Neutrophil (primary cell): ENCODE results near the gene KRTAP2-1.

ENCODE experiments used
- H3K27ac ChIP-seq: fragments of 200-600 bp; sonication (generic); 2 replicates; pipeline ENCODE4 v1.5.1; 2016; ENCODE audit warnings: mild to moderate bottlenecking, moderate library complexity
- H3K27me3 ChIP-seq: fragments of 200-600 bp; sonication (generic); 2 replicates; pipeline ENCODE4 v1.6.0; 2016; ENCODE audit warnings: mild to moderate bottlenecking
- H3K36me3 ChIP-seq: fragments of 200-600 bp; sonication (generic); 2 replicates; pipeline ENCODE4 v1.5.1; 2017
- H3K4me1 ChIP-seq, 2 experiments: fragments of 200-600 bp in 1 of 2; sonication (generic) in 1 of 2; 1 replicate in 1 of 2; 2 replicates in 1 of 2; pipeline versions ENCODE4 v1.5.1 to v1.6.1; 2013 to 2016; ENCODE audit warnings: low read depth in 1 of 2, low read length in 1 of 2, mild to moderate bottlenecking in 1 of 2, moderate library complexity in 1 of 2; ENCODE audit not compliant: control insufficient read depth in 1 of 2, insufficient read depth in 1 of 2
- H3K4me3 ChIP-seq, 2 experiments: fragments of 200-600 bp in 1 of 2; sonication (generic) in 1 of 2; 1 replicate in 1 of 2; 2 replicates in 1 of 2; pipeline ENCODE4 v1.5.1; 2013 to 2016; ENCODE audit warnings: low read depth in 1 of 2, low read length in 1 of 2, mild to moderate bottlenecking in 1 of 2, moderate library complexity in 1 of 2
- H3K9me3 ChIP-seq: fragments of 200-600 bp; sonication (generic); 2 replicates; pipeline ENCODE4 v1.5.1; 2016
- CTCF ChIP-seq: fragments of 200-600 bp; sonication (generic); IDR thresholded peaks from 2 replicates; pipeline ENCODE4 v1.5.1; 2016; ENCODE audit warnings: antibody characterized with exemption

The KRTAP2-1 gene

GRCh38 chr17:41009936-41010335 lies 37.2 kb downstream of the KRTAP2-1 start:
- TF ChIP-seq CTCF = no peak
- Histone ChIP-seq H3K27me3 (peaks cover 10% of the 10 kb centered on the region), H3K4me3 (no peak overlapping the region)

GRCh38 chr17:41009301-41009760 lies 37.8 kb downstream of the KRTAP2-1 start:
- no peak overlapping the region for H3K4me3 ChIP-seq
- peaks cover 10% of the 10 kb centered on the region for H3K27me3 ChIP-seq
- TF ChIP-seq CTCF = no peak
- no peaks in the 10 kb centered on the region for H3K9me3 ChIP-seq
- H3K36me3 ChIP-seq = no peaks in the 10 kb centered on the region
- H3K27ac ChIP-seq = no peak overlapping the region
- H3K4me1 ChIP-seq = no peaks in the 10 kb centered on the region

More at GRCh38 chr17:41009936-41010335, 37.2 kb downstream of the KRTAP2-1 start:
- H3K9me3 ChIP-seq = no peaks in the 10 kb centered on the region
- H3K27ac ChIP-seq = no peak overlapping the region
- H3K36me3 ChIP-seq = no peaks in the 10 kb centered on the region
- H3K4me1 ChIP-seq = no peaks in the 10 kb centered on the region

GRCh38 chr17:41008811-41009210 lies 38.3 kb downstream of the KRTAP2-1 start, which contains the start of gene KRTAP3-1:
KRTAP3-1 (minus strand) TSS chr17:41009128; CDS start chr17:41009074, 54 bp downstream.
- H3K36me3 ChIP-seq = no peaks in the 10 kb centered on the region
- H3K27ac ChIP-seq = no peak within 1 kb of the TSS
- no peak within 1 kb of the TSS for H3K4me3 ChIP-seq
- no peaks in the 10 kb centered on the region for H3K9me3 ChIP-seq
- no peaks in the 10 kb centered on the region for H3K4me1 ChIP-seq
- peaks cover 11% of the 10 kb centered on the region for H3K27me3 ChIP-seq
- TF ChIP-seq CTCF = no peak

GRCh38 chr17:41004397-41004796 lies 42.7 kb downstream of the KRTAP2-1 start:
- no peak overlapping the region for H3K27ac ChIP-seq
- TF ChIP-seq CTCF = no peak

GRCh38 chr17:41003926-41004325 lies 43.2 kb downstream of the KRTAP2-1 start:
- H3K27me3 ChIP-seq = peaks cover 28% of the 10 kb centered on the region
- H3K4me3 ChIP-seq = no peak overlapping the region
- TF ChIP-seq CTCF = no peak
- no peak overlapping the region for H3K27ac ChIP-seq
- H3K9me3 ChIP-seq = no peaks in the 10 kb centered on the region
- H3K36me3 ChIP-seq = no peaks in the 10 kb centered on the region
- H3K4me1 ChIP-seq = no peaks in the 10 kb centered on the region

More at GRCh38 chr17:41004397-41004796, 42.7 kb downstream of the KRTAP2-1 start:
- peaks cover 25% of the 10 kb centered on the region for H3K27me3 ChIP-seq
- no peaks in the 10 kb centered on the region for H3K4me1 ChIP-seq
- H3K9me3 ChIP-seq = no peaks in the 10 kb centered on the region
- H3K4me3 ChIP-seq = no peak overlapping the region
- no peaks in the 10 kb centered on the region for H3K36me3 ChIP-seq
